Stimulated activated CD4-positive, alpha-beta T cell treated with anti-CD3 and anti-CD28 coated beads, Interleukin-1b, Interleukin-23, amount 100 ng/mL, for 48 hours (primary cell): ENCODE measurements around the gene NUDT16L1.

Experiments
- DNase-seq: peaks from one replicate; pipeline ENCODE4 v3.0.0-alpha.2; 2020

Gene NUDT16L1

DNA sequence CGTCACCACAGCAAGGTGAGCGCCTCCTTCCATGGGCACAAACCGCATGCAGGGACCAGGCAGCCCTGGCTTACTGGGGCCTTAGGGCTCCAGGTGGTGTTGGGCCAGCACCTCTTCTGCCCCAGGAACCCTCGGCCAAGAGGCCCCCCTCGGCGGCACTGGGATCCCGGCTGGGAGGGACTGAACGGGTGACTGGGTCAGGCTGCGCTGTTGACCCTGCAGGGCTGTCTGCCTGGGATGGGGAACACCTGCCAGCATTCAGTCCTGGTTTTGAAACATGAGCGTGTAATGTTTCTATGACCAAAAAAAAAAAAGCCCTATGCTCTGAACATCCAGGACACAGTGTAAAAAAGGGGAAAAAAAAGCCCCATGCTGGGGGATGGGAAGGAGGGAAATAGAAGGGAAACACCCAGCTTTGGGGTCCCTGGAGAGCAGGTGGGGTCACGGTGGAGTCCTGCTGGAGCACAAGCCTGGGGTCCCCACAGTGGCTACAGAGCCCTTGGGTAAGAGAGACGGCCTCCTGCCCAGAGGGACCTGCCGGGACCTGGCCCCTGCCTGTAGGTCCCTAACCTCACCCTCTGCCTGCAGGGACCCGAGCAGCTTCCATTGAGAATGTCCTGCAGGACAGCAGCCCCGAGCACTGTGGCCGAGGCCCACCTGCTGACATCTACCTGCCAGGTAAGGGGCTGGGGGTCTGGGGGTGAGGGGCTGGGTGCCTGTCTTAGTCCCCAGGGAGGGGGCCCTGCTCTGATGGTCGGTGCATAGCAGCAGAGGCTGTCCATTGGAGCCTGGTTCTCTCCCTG, 9.9 kb upstream of the NUDT16L1 start:
- DNase-seq, result no peak

DNA sequence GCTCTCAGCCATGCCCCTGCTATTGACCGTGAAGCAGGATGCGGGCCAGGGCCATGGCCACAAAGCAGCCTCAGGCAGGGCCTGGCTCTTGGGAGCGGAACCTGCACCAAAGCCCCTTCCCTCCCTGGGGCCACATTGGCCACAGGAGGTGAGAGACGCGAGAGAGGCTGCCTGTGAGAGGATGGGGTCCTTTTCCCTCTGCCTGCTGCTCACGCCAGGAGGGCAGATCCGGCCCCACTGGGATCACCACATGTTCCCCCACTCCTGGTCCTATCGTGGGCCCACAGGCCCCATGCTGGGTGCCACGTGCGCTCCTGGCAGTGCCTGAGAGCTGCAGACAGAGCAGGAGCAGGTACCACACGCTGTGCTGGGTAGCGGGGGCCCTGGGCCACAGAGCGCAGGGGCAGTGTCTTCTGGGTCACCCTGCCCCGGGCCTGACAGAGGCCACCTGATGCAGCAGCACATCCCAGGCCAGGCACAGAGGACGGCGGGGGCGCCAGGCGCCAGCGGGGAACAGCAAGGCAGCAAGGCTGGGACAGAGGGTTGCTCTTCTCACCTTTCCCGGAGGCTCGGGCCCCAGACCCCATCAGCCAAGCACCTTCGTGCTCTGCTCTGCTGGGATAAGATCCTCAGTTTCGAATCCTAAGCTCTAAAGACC, 9.2 kb upstream of the NUDT16L1 start:
- DNase-seq, result no peak

DNA sequence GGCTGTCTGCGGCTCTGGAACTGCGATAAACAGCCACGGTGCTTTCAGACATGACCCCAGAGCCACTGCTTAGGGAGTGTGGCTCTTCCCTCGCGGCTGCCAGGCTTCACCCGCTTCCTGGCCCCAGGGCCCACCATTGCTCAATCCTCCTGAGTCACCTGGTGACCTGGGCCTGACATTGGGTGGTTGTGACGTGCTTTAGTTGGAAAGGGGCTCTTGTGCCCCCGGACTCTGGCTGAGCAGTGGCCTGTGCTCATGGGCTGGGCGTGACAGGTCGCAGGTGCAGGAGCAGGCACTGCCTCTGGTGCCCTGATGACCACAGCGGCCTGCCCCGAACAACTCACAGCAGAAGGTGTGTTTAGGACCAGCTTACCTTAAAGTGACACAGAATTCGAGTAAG, 8.6 kb upstream of the NUDT16L1 start:
- DNase-seq, result no peak

DNA sequence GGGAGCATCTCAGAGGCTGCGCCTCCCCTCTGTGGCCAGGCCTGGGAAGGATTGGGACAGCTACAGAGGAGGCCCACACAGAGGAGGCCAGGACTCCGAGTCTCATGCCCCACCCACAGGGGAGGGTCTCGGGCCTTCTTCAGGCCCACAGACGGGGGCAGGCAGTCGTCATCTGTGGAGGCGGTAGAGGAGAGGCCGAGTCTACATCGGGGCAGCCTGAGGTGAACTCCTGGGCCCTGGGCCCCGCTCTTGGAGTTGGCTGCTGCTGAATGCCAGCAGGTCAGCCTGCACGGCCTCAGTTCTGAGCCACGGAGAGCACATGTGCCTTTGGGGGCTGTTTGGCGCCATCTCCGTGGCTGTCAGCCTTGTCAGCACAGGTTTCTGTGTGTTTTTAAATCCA, 8.1 kb upstream of the NUDT16L1 start:
- DNase-seq, result no peak

DNA sequence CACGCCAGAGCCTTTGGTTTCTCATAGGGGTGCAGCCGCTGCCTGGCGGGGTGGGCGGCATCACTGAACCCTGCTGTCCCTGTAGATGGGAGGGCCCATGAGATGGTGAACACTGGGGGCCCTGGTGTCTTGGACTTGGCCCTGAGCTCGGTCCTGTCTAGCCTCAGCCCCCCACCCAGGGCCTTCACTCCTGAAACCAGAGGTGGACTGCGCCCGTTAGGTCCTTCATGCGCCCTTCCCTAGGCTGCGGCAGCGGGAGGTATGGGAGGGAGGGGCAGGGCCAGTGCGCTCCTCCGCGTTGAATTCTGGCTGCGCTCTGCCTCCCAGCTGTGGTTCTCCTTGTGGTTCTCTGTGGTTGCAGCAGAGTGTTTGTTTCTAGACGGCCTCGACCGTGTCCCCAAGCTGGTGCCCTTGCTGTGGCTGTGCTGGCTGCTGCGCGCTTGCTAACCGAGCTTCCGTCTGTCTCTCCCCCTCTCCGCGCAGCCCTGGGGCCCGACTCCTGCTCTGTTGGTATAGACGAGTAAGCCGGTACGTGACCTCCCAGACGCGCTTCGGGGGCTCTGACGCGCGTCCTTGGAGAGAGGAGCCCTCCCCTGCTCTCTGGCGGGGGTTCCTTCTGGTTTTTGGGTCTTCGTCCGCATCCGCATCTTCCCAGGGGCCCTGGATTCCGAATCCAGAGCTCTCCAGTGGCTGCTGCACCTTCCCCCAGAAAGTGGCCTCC, 7.4 kb upstream of the NUDT16L1 start:
- DNase-seq, result no peak

DNA sequence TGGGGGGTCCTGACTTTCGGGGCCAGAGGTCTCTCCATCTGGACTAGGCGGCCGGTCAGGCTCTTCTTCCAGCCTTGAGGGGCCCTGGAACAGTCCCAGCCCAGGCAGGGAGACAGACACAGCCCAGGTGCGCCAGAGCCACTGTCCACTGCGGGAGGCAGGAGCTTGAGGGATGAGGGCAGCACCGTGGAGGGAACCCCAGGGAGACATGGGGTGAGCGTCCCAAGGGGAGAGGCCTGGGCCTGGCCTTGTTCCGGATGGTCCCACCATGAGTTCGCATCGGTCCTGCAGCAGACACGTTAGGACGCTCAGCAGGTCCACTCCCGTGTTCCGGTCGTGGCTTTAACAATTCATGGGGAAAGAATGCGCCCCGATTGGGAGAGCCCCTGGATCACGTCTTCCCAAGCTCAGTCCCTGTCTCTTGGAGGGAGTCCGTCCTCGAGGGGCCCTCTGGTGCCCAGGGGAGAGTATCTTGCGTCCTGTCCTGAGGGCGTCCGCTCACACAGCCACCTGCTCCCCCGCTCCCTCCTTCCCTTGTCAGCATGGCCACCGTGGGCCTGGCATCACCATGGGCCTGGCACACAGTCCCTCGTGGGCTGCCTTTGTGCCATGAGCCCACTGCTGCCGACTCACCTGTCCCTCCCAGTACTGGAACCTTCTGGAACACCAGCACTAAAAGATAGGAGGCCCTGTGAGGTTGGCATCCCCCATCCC, 6.7 kb upstream of the NUDT16L1 start:
- no peak for DNase-seq

DNA sequence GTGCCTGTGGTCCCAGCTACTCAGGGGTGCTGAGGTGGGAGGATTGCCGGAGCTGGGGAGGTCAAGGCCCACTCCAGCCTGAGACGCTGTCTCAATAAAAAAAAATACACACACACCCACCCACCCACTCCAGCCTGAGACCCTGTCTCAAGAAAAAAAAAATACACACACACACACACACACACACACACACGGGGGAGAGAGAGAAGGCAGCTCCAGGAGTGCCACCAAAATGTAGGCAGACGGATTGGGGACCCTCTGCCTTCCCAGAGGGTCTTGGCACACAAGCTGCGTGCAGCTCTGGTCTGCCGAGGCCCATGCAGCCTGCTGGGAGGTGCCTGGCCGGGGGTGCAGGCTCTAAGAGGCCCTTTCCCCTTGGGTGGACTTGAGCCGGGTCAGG, 5.9 kb upstream of the NUDT16L1 start:
- no peak for DNase-seq

DNA sequence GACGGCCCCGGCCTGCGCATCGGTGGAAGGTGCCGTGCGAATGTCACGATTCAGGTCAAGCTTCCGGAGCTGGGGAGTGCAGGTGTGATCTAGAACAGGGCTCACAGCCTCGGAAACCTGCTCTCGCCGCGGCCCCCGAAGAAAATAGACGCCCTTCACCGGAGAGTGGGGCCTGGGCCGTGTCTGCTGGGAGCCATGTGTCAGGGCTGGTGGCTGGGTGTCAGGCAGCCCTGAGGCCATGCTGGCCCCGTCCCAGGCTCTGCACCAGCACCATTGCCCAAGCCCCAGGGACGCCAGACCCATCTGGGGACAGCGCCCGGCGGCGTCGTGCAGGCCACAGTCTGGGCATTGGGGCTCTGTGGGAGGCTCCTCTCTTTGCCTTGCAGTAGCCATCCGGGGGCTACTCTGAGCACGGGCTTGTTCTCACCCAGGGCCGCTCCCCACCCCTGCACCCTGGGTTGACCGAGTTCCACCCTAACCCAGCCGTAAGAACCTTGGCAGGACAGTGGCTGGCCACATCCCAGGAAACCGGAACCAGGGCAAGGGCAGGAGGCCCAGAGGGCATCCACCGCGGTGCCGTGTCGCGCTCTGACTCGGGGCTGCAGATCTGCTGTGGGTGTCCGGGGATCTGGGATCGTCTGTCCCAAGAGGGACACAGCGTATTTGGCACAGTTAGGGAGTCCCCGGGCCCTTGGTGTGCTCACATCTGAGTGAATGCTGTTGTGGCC, 5.3 kb upstream of the NUDT16L1 start:
- DNase-seq, result no peak

DNA sequence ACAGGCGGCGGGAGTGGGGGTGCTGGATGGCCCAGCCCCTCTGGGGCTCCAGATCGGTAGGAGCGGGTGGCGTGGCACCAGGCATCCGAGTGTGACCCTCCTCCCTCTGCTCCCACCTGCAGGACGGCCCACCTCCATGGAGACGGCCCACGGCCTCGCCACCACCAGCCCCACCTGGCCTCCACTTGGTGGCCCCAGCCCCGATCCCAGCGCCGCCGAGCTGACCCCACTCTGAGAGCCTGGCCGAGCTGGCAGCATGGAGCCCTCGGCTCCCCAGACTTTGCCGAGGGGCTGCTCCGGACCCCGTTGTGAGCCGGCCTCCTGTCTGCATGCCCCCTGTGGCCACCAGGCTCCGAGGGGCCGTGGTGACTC, 4.7 kb upstream of the NUDT16L1 start:
- DNase-seq, result no peak

DNA sequence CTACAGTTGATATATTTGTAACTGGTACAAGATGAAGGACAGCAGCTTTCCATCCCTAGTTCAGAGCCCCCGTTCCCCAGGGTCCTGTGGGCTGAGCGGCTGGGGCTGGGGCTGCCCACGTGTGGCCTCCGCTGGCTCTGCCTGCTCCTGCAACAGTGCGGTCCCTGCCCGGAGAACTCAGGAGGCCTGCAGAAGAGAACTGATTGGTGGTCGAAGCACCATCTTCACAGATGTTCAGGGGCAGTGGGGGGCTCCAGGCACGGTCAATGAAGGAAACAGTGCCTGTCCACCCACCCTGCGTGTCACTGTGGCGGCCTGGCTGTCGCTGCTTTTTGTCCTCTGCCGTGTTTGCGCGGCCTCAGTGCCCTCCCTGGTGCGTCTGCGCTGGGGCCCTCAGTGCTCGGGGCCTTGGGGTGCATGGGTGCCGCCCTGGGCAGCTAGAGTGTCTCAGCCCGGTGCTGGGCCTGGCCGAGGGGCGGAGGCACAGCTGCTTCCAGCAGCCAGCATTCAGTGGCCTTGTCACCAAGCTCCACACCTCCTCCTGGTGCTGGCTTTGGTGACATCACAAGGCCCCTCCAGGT, 4.2 kb upstream of the NUDT16L1 start:
- DNase-seq, result no peak

DNA sequence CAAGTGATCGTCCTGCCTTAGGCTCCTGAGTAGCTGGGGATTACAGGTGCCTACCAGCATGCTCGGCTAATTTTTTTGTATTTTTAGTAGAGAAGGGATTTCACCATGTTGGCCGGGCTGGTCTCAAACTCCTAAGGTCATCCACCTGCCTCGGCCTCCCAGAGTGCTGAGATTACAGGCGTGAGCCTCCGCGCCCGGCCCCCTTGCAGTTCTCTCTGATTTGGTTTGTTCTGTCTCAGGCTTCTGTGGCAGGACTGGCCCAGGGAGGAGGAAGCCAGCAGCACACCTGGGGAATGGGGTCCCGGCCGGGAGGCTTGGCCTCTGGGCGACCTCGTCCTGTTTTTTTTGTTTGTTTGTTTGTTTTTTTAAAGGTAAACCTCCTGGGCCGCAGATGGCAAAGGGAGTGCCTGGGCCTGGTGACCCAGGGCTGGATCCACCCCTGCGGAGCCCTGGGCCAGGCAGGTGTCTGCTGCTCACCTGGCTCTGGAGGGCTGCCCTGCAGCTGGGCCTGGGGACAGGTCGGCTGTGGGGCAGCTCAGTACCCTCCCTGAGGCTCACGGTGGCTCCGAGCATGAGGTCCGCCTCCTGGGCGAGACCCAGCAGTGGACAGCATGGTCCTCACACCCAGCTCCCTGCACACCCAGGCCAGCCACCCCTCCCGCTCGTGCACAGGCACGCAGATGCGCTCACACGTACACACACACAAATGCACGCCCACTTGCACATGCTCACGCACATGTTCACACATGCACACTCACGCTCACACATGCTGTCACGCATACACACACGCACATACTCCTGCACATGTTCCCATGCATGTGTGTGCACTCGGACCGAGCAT, 3.3 kb upstream of the NUDT16L1 start:
- no peak for DNase-seq

DNA sequence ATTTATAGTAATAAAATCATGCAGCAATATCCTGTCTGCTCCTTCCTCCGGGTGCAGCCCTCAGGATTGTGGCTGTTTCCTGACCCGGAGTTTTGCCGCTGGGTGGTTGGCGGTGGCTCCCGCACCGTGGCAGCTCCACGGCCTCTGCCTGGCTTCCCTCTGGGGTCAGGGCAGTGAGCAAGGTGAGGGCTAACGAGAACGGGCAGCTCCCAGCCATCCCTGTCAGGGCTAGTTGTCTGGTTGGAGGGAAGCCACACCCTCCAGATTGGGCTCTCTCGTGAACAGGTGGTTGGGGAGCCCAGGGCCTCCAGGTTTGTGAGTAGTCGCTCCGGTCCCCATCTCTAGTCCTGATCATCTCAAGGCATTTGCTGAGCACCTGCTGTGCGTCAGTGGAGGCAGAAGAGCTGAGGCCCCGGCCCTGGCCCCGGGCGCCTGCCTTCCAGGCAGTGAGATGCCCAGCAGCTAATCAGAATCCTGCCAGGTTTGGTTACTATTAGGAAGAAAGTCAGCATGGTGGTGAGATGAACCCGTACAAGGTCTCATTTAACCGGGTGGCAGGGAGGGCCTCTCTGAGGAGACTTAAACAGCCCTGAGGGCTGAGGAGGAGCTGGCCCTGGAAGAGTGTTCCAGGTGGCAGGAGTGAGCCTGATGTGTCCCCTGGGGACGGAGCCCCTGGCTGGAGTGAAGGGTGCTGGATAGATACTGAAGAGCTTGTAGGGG, 2.3 kb upstream of the NUDT16L1 start:
- DNase-seq, result no peak

DNA sequence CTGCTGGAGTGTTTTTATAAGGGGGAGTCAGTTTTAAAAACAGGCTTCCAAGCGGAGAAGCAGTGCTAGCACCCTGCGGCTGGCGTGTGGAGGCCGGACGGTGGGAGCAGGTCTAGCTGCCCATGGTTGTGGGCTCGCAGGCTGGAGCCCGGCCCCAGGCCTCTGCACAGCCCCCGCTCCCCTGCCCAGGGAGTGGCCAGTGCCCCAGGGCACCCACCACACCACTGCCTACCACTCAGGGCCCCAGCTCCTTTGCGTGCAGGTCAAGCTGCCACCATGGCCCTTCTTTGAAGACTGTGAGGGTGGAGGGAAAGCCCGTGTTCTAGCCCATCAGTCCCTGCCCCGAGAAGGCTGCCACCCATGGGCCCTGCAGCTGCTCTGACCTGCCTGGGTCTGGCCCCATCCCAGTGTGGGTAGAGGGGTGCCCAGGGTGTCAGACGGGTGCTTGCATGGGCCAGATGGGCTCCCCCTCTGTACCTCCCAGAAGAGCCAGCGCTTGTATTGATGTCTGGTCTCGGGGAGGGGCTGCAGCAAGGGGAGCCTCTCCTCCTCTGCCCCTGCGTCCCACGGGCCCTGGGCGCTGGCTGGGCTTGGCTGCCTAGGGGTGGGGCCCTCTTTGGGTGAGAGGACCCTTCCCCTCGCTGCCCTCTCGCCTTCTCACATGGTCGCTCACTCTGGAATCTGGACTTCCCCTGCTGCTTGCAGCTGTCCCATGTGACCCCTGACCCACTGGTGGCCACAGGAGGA, 1.5 kb upstream of the NUDT16L1 start:
- DNase-seq, result no peak

DNA sequence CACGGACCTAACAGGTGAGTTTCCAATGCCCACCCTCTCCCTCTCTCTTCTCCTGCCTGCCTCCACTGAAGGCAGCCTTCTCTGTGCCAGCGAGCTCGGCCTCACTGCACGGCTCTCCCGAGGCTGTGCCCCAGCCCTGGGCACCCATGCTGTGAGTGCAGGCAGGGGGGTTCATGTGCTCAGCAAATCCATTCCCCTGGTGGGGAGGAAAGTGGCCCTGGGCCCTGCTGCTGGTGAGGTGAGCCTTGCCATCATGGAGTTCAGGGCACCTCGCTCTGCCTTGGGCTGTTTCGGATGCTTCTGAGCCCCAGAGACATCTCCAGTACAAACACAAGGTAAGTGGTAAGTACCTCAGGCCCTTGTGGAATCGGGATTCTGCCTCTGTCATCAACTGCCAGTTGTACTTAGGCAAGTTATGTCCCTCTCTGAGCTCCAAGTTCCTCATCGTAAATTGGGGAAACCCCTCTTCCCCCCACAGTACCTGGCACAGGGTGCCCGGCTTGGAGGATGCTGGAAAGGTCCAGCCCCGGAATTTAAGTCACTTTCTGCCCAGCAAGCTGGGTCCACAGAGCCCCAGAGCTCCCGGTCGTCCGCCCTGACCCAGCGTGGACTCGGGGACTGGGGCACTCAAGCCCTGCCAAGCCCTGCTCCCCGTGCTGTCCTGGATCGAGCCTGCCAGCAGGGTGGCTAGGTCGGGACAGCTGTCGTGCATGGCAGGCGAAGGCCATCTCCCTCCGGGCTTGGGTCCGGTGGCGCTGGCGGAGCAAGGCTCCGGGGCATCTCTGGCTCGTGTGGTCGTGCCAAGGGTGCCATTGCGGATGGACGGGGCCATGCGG, 684 bp upstream of the NUDT16L1 start:
- no peak for DNase-seq

DNA sequence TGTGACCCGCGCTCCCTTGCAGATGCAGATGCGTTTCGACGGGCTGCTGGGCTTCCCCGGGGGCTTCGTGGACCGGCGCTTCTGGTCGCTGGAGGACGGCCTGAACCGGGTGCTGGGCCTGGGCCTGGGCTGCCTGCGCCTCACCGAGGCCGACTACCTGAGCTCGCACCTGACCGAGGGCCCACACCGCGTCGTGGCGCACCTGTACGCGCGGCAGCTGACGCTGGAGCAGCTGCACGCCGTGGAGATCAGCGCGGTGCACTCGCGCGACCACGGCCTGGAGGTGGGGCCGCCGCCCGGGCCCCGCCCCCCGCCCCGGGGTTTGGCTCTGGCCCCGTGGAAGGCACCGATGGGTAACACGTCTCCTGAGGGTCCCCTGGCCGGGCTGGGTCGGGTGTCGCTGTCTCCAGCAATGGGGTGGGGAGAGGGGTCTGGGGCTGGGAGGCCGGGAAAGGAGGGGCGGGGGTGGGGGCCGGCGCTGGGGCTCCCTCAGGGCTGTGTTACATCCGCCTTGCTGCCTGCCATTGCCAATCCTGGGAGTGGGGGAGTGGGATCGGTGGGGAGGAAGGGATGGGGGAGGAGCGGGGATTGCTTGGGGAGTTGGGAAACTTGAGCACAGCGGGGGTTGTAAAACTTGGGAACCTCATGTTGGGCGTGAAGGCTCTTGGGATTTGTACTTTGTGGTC, 737 bp downstream of the NUDT16L1 start:
- DNase-seq, result peak; percentile 33

DNA sequence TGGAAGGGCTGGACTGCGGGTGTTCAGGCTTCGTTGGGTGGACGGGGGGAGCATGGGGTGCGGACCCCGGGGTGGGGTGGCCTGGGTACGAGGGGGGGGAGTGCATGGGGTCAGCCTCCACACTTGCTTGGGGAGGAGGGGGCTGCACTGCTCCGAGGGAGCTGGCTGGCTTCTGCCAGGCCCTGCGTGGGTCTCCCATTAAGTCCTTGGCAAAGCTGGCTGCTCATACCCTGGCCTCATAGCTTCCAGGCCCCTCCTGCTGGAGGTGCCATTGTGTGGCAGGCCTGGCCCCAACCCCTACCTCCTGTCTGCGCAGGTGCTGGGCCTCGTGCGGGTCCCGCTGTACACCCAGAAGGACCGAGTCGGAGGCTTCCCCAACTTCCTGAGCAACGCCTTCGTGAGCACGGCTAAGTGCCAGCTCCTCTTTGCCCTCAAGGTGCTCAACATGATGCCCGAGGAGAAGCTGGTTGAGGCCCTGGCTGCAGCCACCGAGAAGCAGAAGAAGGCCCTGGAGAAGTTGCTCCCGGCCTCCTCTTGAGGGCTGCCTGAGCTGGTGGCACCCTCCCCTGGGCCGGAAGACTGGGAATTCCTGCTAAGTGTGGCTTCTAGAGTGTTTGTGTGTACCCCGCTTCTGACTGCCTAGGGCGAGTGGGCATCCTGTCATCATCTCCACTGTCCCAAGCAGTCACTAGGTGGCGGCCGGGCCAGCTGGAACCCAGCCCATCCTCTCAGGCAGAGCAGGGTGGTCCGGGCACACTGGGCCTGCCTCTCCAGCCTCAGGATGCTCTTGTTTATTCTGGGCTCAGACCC, 1.5 kb downstream of the NUDT16L1 start:
- DNase-seq, result no peak

DNA sequence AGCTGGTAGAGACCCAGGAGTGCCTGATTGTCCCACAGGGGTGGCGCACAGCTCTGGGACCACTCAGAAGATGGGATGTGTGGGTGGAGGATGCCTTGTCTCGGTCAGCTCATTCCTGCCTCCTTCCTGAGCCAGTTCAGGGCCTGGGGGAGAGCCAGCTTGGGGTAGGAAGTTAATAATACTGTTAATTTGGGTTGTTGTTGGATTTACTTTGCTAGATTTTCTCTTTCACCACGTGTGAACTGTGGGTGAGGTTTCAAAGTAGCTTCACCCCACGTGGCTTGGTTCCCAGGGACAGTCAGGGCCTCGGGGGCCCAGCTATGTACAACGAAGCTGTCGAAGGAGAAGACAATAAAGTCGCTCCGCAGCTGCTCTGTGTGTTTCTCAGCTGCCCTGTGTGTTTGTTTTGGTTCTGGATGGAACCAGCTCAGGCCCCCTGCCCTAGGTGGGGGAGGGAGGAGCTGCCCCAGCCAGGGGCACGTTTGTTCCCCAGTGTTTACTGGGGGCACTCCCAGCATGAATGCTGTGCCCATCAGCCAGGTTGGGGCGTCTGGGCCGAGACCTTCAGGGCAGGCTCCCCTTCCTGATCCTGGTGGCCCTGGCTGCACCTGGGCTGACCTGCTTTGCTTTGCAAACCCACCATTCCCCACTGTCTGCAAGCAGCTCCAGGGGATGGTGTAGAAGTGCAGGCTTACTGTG, 2.3 kb downstream of the NUDT16L1 start:
- no peak for DNase-seq
